ENCODE results near the gene PPIG.

GRCh38 chr2:169672406-169672805, 88.3 kb downstream of the PPIG start:
- no peak for TF ChIP-seq SIN3A (IDR thresholded peaks at IDR 0.05; ENCODE audit: borderline replicate concordance, insufficient read depth, low read length)
- TF ChIP-seq TAF1 (IDR thresholded peaks at IDR 0.05; ENCODE audit: borderline replicate concordance, insufficient read depth, low read length): no peak
- TF ChIP-seq POLR2AphosphoS5 (IDR thresholded peaks at IDR 0.05; ENCODE audit: low read depth, low read length): no peak
- TF ChIP-seq REST (IDR thresholded peaks at IDR 0.05; ENCODE audit: insufficient read depth in 1 of 2, low read depth in 2 of 2, low read length in 2 of 2): no peak
- TF ChIP-seq FOXP2 (optimal IDR thresholded peaks at IDR 0.05; ENCODE audit: borderline replicate concordance, extremely low read depth, extremely low read length, insufficient read depth): no peak
